ENCODE results near the gene GATB.

GATB gene

GRCh38 chr4:151808542-151808941 lies 47.7 kb upstream of the GATB start:
- H3K4me3 ChIP-seq (replicated peaks; ENCODE audit: insufficient read depth, low read length), result no peak overlapping the region
- no peaks in the 10 kb centered on the region for H3K27me3 ChIP-seq (ENCODE audit: insufficient read depth, poor library complexity, severe bottlenecking)
- no peak overlapping the region for H3K27ac ChIP-seq (replicated peaks)
- no peak for DNase-seq (ENCODE audit: low read depth in 1 of 2, low spot score in 1 of 2)
- TF ChIP-seq GABPA (IDR thresholded peaks at IDR 0.05; ENCODE audit: low read depth), result no peak
- no peak for TF ChIP-seq REST (IDR thresholded peaks at IDR 0.05; ENCODE audit: insufficient replicate concordance, low read depth)
- TF ChIP-seq POLR2AphosphoS5 (IDR thresholded peaks at IDR 0.05; ENCODE audit: low read depth), result no peak
- TF ChIP-seq SPI1 (IDR thresholded peaks at IDR 0.05; ENCODE audit: borderline replicate concordance, low read depth), result no peak
- TF ChIP-seq CTCF (IDR thresholded peaks at IDR 0.05; ENCODE audit: insufficient read depth, low read length), result no peak

- no peak overlapping the region for H3K4me3 ChIP-seq (replicated peaks; ENCODE audit: insufficient read depth, low read length)
- H3K27me3 ChIP-seq (ENCODE audit: insufficient read depth, poor library complexity, severe bottlenecking), result no peaks in the 10 kb centered on the region
- no peak overlapping the region for H3K27ac ChIP-seq (replicated peaks)
- DNase-seq (ENCODE audit: low read depth in 1 of 2, low spot score in 1 of 2), result no peak
- no peak for TF ChIP-seq GABPA (IDR thresholded peaks at IDR 0.05; ENCODE audit: low read depth)
- no peak for TF ChIP-seq POLR2AphosphoS5 (IDR thresholded peaks at IDR 0.05; ENCODE audit: low read depth)
- TF ChIP-seq SPI1 (IDR thresholded peaks at IDR 0.05; ENCODE audit: borderline replicate concordance, low read depth), result no peak
- no peak for TF ChIP-seq CTCF (IDR thresholded peaks at IDR 0.05; ENCODE audit: insufficient read depth, low read length)
- no peak for TF ChIP-seq REST (IDR thresholded peaks at IDR 0.05; ENCODE audit: insufficient replicate concordance, low read depth)
Observed at GRCh38 chr4:151808120-151808529, 47.3 kb upstream of the GATB start.

GRCh38 chr4:151807220-151807619 lies 46.4 kb upstream of the GATB start:
- no peak overlapping the region for H3K4me3 ChIP-seq (replicated peaks; ENCODE audit: insufficient read depth, low read length)
- TF ChIP-seq CTCF (IDR thresholded peaks at IDR 0.05; ENCODE audit: insufficient read depth, low read length) (no peak), REST (IDR thresholded peaks at IDR 0.05; ENCODE audit: insufficient replicate concordance, low read depth) (no peak), GABPA (IDR thresholded peaks at IDR 0.05; ENCODE audit: low read depth) (no peak), POLR2AphosphoS5 (IDR thresholded peaks at IDR 0.05; ENCODE audit: low read depth) (no peak), SPI1 (IDR thresholded peaks at IDR 0.05; ENCODE audit: borderline replicate concordance, low read depth) (no peak)
- DNase-seq (ENCODE audit: low read depth in 1 of 2, low spot score in 1 of 2), result no peak
- H3K27me3 ChIP-seq (ENCODE audit: insufficient read depth, poor library complexity, severe bottlenecking), result no peaks in the 10 kb centered on the region
- no peak overlapping the region for H3K27ac ChIP-seq (replicated peaks)

Measured in HL-60 (cell line).